Lung (tissue), 12 donors: Measurements from ENCODE around the gene G6PC2. TPM values are rescaled to one million over a fixed set of nuclear protein-coding genes. Genes with fewer than 3 reads are reported as not detected.
A peak's percentile ranks its signal among the peaks of the same experiment; 100 is the strongest.

Source experiments
- ATAC-seq: fragments of 200-7000 bp; cut with Tn5 transposase; one replicate; pipeline ENCODE4 v1.9.1; 2020; ENCODE audit warnings: moderate number of reproducible peaks; ENCODE audit not compliant: insufficient read depth, low FRiP score
- DNase-seq, 3 donors: peaks; one replicate each; pipeline ENCODE4 v3.0.0-alpha.2; 2013 to 2017
- H3K27ac ChIP-seq, 2 donors: one replicate each; pipeline ENCODE4 v1.5.1; 2013; ENCODE audit warnings: mild to moderate bottlenecking in 2 of 2, moderate library complexity in 2 of 2, control low read depth in 1 of 2, inconsistent platforms in 1 of 2, low read depth in 1 of 2, low read length in 1 of 2
- H3K27me3 ChIP-seq, 3 donors: one replicate each; pipeline ENCODE4 v1.5.1; 2013; ENCODE audit warnings: low read length in 2 of 3; ENCODE audit not compliant: control insufficient read depth in 3 of 3, insufficient read depth in 3 of 3
- H3K36me3 ChIP-seq, 4 donors: one replicate each; pipeline ENCODE4 v1.5.1; 2013; ENCODE audit warnings: low read length in 4 of 4, mild to moderate bottlenecking in 1 of 4, moderate library complexity in 1 of 4; ENCODE audit not compliant: control insufficient read depth in 4 of 4, insufficient read depth in 4 of 4
- H3K4me1 ChIP-seq, 5 donors: one replicate each; pipeline ENCODE4 v1.5.1; 2013; ENCODE audit warnings: low read length in 5 of 5, mild to moderate bottlenecking in 2 of 5, moderate library complexity in 1 of 5; ENCODE audit not compliant: control insufficient read depth in 5 of 5, insufficient read depth in 5 of 5
- H3K4me3 ChIP-seq: one replicate; pipeline ENCODE4 v1.5.1; 2013; ENCODE audit warnings: mild to moderate bottlenecking, control low read depth, moderate library complexity
- H3K9ac ChIP-seq, 2 donors: one replicate each; pipeline ENCODE4 v1.5.1; 2013; ENCODE audit warnings: low read length in 2 of 2, control low read depth in 1 of 2; ENCODE audit not compliant: insufficient read depth in 1 of 2
- H3K9me3 ChIP-seq, 4 donors: one replicate each; pipeline ENCODE4 v1.5.1; 2013; ENCODE audit warnings: low read length in 3 of 4, mild to moderate bottlenecking in 1 of 4, moderate library complexity in 1 of 4; ENCODE audit not compliant: control insufficient read depth in 4 of 4, insufficient read depth in 3 of 4
- CTCF ChIP-seq: IDR thresholded peaks from 2 replicates; pipeline ENCODE4 v1.5.1; 2012; ENCODE audit warnings: mild to moderate bottlenecking; ENCODE audit errors: control extremely low read depth, extremely low read depth
- WGBS, 2 donors: extraction: QIAGEN DNeasy Blood & Tissue Kit; methylation state at CpG; one replicate each; pipeline ENCODE4 v1.1.7; 2013; 5-methylcytosine and 5-hydroxymethylcytosine counted together
- polyA plus RNA-seq, 2 donors: library from polyadenylated mRNA; stranded (reverse); fragments of 200-250 nt; gene quantifications; one replicate each; pipeline ENCODE4 v1.2.1, GENCODE V29; 2013
- total RNA-seq, 2 donors: library from RNA; depleted of rRNA in 1 of 2; stranded (reverse); fragments of >200 nt in 1 of 2; gene quantifications; one replicate each; pipeline ENCODE4 v1.2.1, GENCODE V29; 2014 to 2021
- donor health status: control.
- donor health status: control.
- donor health status: Bipolar disorder and iron deficiency.
- donor health status: healthy.
- donor health status: DM: yes; HTN: yes; CAD: no.

Gene G6PC2
- total and polyA plus RNA-seq, 4 donors, result 0.01 to 0.37 (median 0.08) TPM; not detected in 1

GRCh38 chr2:168894101-168894500 lies 7.0 kb upstream of the G6PC2 start:
- no peak overlapping the region for H3K27ac ChIP-seq
- H3K4me1 ChIP-seq, result peaks cover 0 to 12% (median 5%) of the 10 kb centered on the region in 5 donors
- ATAC-seq (no peak), DNase-seq (no peak)
- TF ChIP-seq CTCF, result no peak
- H3K36me3 ChIP-seq, result no peaks in the 10 kb centered on the region
- H3K9ac ChIP-seq, result no peak overlapping the region
- no peaks in the 10 kb centered on the region for H3K27me3 ChIP-seq
- no peak overlapping the region for H3K4me3 ChIP-seq
- WGBS, 2 donors, result 90 to 94% methylated on average over 1 of the region's 1 CpG
- H3K9me3 ChIP-seq, result no peaks in the 10 kb centered on the region

- Histone ChIP-seq H3K27me3 (no peaks in the 10 kb centered on the region), H3K9ac (no peak overlapping the region), H3K9me3 (no peaks in the 10 kb centered on the region), H3K4me3 (no peak overlapping the region), H3K27ac (no peak overlapping the region), H3K4me1 (peaks cover 0 to 7% (median 2%) of the 10 kb centered on the region in 5 donors), H3K36me3 (no peaks in the 10 kb centered on the region)
- ATAC-seq (no peak), DNase-seq (no peak)
- TF ChIP-seq CTCF, result no peak
Observed at GRCh38 chr2:168894720-168895119, 6.4 kb upstream of the G6PC2 start.

GRCh38 chr2:168895771-168896170 lies 5.3 kb upstream of the G6PC2 start:
- ATAC-seq, result no peak
- no peaks in the 10 kb centered on the region for H3K27me3 ChIP-seq

More at GRCh38 chr2:168895771-168896170, 5.3 kb upstream of the G6PC2 start:
- Histone ChIP-seq H3K36me3 (no peaks in the 10 kb centered on the region), H3K9ac (no peak overlapping the region), H3K27ac (no peak overlapping the region), H3K9me3 (no peaks in the 10 kb centered on the region), H3K4me1 (peaks cover 0 to 2% (median 0%) of the 10 kb centered on the region in 5 donors), H3K4me3 (no peak overlapping the region)
- no peak for TF ChIP-seq CTCF
- peak in 1 of 3 donors; percentile 12 for DNase-seq
